GM19395 (cell line): ENCODE results near the gene ZRANB1.
"Not testable (repeated sequence)": the region's sequence is repeated elsewhere in the genome, so short reads cannot be mapped to it uniquely, and the experiment has no call there.

Experiments used
- ATAC-seq: cut with Tn5 transposase; IDR thresholded peaks from one replicate; pipeline ENCODE4 v1.9.1; 2021; ENCODE audit warnings: mild to moderate bottlenecking, moderate library complexity; ENCODE audit not compliant: unreplicated experiment

Gene ZRANB1

GRCh38 chr10:124941823-124942222 lies at the start of gene ZRANB1:
Gene ZRANB1, plus strand, starts transcription at chr10:124942123. Its CDS starts 371 bp downstream, at chr10:124942494.
- no peak for ATAC-seq

DNA sequence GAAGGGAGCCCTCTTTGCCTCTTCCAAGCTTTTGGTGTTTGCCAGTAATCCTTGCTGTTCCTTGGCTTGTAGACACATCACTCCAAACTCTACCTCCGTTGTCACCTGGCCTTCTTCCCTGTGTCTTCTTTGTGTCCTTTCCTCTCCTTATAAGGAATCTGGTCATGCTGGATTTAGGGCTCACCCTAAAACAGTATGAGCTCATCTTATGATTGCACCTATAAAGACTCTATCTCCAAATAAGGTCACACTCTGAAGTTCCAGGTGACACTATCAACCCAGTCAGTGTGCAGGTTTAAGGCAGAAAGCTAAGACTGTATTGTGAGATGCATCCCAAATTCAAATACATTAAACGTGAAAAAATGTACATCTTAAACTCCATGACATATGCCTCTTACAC lies 49.0 kb upstream of the ZRANB1 start:
- no peak for ATAC-seq

DNA sequence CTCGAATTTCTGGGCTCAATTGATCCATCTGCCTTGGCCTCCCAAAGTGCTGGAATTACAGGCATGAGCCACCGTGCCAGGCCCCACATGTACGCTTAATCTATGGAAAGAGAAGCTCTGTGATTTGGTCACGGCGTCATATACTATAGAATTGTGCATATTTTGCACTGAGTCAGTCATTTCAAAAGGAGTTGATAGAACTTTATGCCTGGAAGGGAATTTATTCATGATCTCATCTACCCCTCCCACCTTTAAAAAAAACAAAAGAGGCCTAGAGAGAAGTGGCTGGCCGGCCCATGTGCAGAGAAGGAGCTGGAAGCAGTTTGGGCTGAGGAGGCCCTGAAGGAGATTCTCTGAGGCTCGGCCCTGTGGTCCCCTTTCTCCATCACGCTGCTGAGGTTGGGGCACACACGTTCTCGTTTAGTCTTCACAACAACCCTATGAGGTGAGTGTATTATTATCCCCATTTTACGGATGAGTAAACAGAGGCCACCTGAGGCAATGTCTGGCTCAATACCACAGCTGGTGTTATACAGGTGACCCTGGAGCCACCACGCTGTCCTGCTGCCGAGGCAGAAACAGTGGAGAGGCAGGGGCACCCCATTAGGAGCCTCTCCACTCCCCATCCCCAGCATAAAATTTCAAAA lies 47.2 kb upstream of the ZRANB1 start:
- no peak for ATAC-seq

DNA sequence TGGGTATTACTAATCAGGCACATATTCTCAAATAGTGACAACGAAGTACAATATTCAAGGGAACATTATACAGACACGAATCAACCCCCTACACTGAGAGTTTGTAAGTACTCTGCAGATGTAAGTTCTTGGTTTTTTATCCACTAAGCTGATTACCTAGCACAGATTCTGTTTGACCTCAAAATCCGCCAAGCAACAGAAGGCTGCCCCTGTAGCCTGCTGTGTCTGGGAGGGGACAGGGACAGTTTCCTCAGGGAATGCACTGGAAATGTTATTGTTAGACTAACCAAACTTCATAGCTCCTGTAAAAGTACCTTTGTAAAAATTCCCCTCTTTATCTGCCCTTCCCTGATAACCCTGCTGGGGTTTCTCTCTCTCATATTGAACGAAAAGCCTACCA lies 45.2 kb upstream of the ZRANB1 start:
- ATAC-seq = no peak

- ATAC-seq = no peak
Observed at GRCh38 chr10:124898471-124898870, 43.5 kb upstream of the ZRANB1 start.

DNA sequence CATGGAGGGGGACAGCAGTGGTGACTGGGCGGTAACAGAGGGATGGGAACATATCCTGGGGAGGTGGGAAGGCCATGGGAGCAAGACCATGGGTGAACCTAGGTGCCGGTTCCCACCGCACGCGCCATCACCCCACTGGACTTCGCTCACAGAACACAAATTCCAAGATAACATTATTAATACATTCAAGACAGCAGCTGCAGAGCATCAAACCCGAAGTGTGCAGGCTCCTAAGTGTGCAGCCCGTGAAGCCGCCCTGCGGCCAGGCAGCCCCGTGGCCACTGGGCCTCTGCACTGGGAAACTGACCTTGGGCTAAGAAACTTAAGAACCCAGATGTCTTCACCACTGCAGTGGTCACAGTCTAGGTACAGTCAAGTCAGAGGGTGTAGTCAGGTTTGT lies 42.8 kb upstream of the ZRANB1 start:
- no peak for ATAC-seq

DNA sequence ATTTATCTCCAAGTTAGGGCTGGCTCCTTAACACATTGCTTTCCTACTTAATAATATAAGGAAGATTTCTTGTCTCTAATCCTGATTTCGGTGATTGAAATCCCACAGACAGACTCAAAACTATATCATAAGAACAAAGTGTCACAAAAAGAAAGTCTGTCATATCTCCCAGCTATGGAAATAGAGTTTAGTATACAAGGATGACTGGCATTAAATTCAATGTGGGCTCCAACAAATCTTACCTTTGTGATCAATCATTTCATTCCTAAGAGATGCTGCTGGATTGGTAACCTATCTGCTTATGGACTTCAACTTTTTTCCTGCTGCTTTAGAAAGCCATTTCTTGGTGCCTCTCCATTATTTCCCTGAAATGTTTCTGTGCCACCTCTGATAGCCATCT lies 39.5 kb upstream of the ZRANB1 start:
- no peak for ATAC-seq

DNA sequence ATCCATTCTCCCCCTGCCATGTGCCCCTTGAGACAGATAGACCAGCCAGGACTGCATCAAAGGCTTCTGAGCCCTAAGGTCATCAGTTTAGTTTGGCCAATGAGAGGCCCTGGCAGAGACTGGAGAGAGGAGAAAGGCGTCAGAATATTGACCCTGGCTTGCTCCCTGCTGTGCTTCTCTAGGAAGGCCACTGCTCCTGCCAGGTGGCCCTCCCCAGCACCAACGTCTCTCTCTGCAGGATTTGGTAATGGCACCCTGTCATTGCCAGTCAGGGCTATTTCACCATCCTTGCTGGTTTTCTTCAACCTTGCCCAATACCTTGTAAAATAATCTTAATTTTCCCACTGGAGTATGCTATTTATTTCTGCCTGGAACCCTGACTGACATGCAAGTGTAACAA lies 38.8 kb upstream of the ZRANB1 start:
- ATAC-seq = no peak

DNA sequence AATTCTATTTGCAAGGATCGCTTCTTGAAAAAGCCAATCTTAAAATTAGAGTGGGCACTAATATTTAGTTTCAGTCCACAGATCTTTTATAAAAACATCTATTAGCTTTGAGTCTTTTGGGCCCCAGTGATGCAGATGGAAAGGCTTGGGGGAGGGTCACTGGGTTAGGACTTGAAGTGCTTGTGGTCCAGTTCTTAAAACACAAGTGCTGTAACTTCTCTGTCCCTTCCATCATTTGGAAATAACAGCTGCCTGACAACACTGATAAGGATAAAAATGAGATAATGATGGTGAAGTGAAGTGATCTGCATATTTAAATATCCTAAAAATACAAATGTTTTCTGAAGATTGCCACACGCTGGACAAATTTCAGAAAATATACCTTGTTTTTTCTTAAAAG lies 37.1 kb upstream of the ZRANB1 start:
- ATAC-seq = no peak

- ATAC-seq = no peak
Observed at GRCh38 chr10:124906551-124907001, 35.3 kb upstream of the ZRANB1 start.

DNA sequence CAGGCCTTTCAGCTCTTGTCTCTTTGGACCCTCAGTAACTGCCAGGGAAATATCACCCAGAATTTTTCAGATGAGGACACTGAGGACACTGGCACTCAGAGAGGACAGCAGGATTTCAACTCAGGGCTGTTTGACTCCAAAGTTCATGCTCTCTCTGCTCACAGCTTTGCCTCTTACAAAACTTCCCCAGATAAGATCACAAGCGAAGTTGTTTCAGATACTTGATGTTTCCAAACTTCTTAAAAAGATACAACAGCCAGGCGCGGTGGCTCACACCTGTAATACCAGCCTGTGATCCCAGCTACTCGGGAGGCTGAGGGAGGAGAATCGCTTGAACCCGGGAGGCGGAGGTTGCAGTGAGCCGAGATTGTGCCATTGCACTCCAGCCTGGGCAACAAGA lies 32.4 kb upstream of the ZRANB1 start:
- no peak for ATAC-seq

DNA sequence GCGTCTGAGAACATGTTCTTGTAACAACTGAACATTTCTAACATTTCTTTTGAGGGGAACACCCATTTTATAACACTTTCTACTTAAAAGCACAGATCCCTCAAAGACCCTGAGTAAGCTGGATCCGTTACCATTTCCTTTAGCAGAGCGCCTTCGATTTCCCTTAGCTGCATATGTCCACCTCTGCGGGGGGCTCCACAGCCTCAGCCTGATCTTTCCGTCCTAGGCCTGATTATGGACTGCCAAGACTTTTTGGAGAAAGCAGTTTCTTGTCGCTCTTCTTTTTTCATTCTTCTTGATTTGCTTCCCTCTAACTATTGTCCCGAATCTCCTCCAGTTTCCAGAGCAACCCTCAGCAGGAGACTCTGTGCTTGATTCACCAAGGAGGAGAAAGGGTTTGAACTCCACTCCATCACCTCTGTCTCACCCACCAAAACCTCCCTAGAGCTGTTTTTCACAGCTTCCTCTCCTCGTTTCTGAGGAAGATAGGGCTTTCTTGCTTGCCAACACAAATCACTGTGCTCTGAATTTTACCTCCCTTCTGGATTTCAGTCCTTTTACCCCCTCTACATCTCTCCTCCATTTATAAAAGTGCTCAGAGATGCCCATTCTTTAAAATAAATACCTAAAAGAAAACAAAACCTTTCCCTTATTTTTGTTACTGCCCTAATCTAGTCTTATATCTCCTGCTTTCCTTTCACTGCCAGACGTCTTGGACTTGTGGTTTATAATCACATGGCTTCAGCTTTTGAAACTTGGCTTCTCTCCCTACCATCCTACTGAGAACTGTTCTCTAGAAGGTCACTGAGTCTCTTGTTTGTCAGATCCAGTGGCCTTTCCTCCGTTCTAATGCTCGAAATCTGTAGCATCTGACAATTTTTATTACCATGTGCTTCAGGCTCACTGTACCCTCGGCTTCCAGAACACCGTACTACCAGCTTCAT lies 30.5 kb upstream of the ZRANB1 start:
- ATAC-seq = no peak

GRCh38 chr10:124912101-124912886 lies 29.6 kb upstream of the ZRANB1 start:
- ATAC-seq = no peak

- ATAC-seq = no peak
Observed at GRCh38 chr10:124913167-124913566, 28.8 kb upstream of the ZRANB1 start.

- ATAC-seq = not testable (repeated sequence)
Observed at GRCh38 chr10:124914398-124914797, 27.5 kb upstream of the ZRANB1 start.

DNA sequence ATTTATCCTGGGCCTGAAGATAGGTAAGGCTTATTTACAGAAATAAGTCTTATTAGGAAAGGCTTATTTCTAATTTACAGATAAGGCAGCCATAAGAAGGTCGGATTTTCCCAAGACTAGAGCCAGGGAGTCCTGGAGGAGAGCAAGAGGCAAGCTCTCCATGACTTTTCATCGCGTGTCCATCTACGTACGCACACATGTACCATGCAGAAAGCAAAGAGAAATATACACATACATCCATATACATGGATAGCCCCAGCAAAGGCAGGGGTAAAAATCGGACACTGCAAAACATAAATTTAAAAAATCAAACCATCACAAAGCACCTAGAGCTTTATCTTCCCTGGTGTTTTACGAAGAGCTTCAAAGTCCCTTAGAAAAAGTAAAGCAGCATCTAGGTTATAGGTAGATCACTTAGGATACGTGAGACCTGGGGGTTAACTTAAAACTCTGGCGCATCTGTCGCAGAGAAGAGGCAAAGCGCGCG lies 25.8 kb upstream of the ZRANB1 start:
- peak; percentile 30 for ATAC-seq

- peak; percentile 93 for ATAC-seq
Observed at GRCh38 chr10:124916585-124917427, 25.1 kb upstream of the ZRANB1 start.

DNA sequence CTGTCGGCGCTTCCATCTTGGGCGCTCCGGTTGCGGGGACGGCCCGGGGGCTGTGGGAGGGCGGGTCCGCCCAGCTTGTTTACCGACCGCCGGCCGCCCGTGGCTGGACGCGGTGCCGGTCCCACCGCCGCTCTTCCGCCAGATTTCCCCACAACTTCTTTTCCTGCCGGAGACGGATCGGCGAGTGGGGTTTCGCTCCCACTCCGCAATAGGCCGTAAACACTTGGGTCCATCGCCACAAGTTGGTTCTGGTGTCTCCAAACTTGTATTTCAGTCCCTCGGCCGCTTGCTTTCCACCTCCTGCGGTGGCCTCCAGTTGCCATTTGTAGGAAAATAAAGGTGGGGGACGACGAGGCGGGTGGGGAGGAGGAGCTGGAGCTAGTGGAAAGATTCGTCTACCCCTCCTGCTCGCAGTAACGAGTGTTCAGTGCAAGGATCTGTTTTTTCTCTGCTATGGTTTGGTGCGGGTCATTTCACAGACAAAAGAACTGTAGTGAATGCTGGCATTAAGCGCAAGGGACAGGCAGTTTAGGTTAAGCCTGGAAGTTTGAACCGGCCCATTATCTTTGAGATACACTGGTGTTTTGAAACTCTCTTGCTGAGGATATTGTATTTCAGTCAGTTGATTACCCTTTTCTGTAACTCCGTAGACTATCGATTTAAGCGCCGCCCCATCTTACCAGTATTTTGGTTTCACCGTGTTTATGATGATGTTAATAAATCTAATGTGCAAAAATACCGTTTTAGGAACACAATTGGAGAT lies 24.3 kb upstream of the ZRANB1 start:
- peak; percentile 7 for ATAC-seq

- no peak for ATAC-seq
Observed at GRCh38 chr10:124918191-124918830, 23.6 kb upstream of the ZRANB1 start.
